HepG2 (cell line): Measurements from ENCODE around the gene DENND11. TPM values are rescaled to one million over a fixed set of nuclear protein-coding genes. Genes with fewer than 3 reads are reported as not detected.
A peak's percentile ranks its signal among the peaks of the same experiment; 100 is the strongest.

Source experiments
- ARHGAP35 ChIP-seq: sonication (generic); formaldehyde crosslinking; IDR thresholded peaks from 2 replicates; pipeline ENCODE4 v1.9.0; 2022; ENCODE audit warnings: mild to moderate bottlenecking, inconsistent platforms, moderate library complexity, missing genetic modification reagents, borderline replicate concordance
- ATF7-NPFF ChIP-seq: sonication (generic); formaldehyde crosslinking; IDR thresholded peaks from 2 replicates; pipeline ENCODE4 v1.8.1; 2023; ENCODE audit warnings: mild to moderate bottlenecking, low read depth, missing genetic modification reagents, moderate library complexity
- FOXK1 ChIP-seq: sonication (generic); formaldehyde crosslinking; IDR thresholded peaks from 2 replicates; pipeline ENCODE4 v1.4.0; 2020; ENCODE audit warnings: low read depth, missing genetic modification reagents, borderline replicate concordance
- MAFF ChIP-seq: IDR thresholded peaks from 2 replicates; pipeline ENCODE4 v1.6.1; 2011; ENCODE audit warnings: low read depth, low read length, improper control_type of control experiment
- MAZ ChIP-seq, 2 experiments: sonication (generic) in 1 of 2; formaldehyde crosslinking in 1 of 2; IDR thresholded peaks; 2 replicates each; pipeline versions ENCODE4 v1.5.0 to v1.6.1; 2012 to 2020; ENCODE audit warnings: low read depth in 2 of 2, mild to moderate bottlenecking in 2 of 2, borderline replicate concordance in 1 of 2, improper control_type of control experiment in 1 of 2, low read length in 1 of 2, missing genetic modification reagents in 1 of 2, moderate library complexity in 1 of 2
- NFE2L2 ChIP-seq: fragments of 150-350 bp; IDR thresholded peaks from 2 replicates; pipeline ENCODE4 v1.6.1; 2014; ENCODE audit warnings: low read length
- PPARG ChIP-seq: conservative IDR thresholded peaks from 2 replicates; pipeline ENCODE4 v1.6.1; 2016; ENCODE audit warnings: missing biosample characterization, missing genetic modification reagents
- SNAPC4 ChIP-seq: sonication (generic); formaldehyde crosslinking; IDR thresholded peaks from 2 replicates; pipeline ENCODE4 v1.4.0; 2020; ENCODE audit warnings: mild to moderate bottlenecking, missing genetic modification reagents
- SOX6 ChIP-seq, 2 experiments: fragments of 450-650 bp in 1 of 2; sonication (generic) in 1 of 2; formaldehyde crosslinking in 1 of 2; IDR thresholded peaks; 2 replicates each; pipeline versions ENCODE4 v1.4.0 to v1.6.1; 2017 to 2020; ENCODE audit warnings: antibody characterized with exemption in 1 of 2, mild to moderate bottlenecking in 1 of 2, missing genetic modification reagents in 1 of 2
- TRIM24 ChIP-seq: sonication (generic); formaldehyde crosslinking; IDR thresholded peaks from 2 replicates; pipeline ENCODE4 v1.8.0; 2022; ENCODE audit warnings: mild to moderate bottlenecking, missing genetic modification reagents
- WIZ ChIP-seq: sonication (generic); formaldehyde crosslinking; IDR thresholded peaks from 2 replicates; pipeline ENCODE4 v1.5.1; 2020; ENCODE audit warnings: mild to moderate bottlenecking, missing genetic modification reagents
- ZFP91 ChIP-seq: sonication (generic); formaldehyde crosslinking; IDR thresholded peaks from 2 replicates; pipeline ENCODE4 v1.9.0; 2022; ENCODE audit warnings: missing genetic modification reagents, mild to moderate bottlenecking, borderline replicate concordance
- ZFX ChIP-seq: sonication (generic); formaldehyde crosslinking; IDR thresholded peaks from 2 replicates; pipeline ENCODE4 v1.4.0; 2020; ENCODE audit warnings: mild to moderate bottlenecking, low read depth, missing genetic modification reagents, moderate library complexity
- ZMYM4 ChIP-seq: sonication (generic); formaldehyde crosslinking; IDR thresholded peaks from 2 replicates; pipeline ENCODE4 v1.8.1; 2023; ENCODE audit warnings: mild to moderate bottlenecking, missing genetic modification reagents
- ZNF207 ChIP-seq: fragments of 450-650 bp; IDR thresholded peaks from 2 replicates; pipeline ENCODE4 v1.6.1; 2016; ENCODE audit warnings: antibody characterized with exemption, borderline replicate concordance
- ZNF383 ChIP-seq: sonication (generic); formaldehyde crosslinking; IDR thresholded peaks from 2 replicates; pipeline ENCODE4 v1.4.0; 2020; ENCODE audit warnings: missing genetic modification reagents, mild to moderate bottlenecking, borderline replicate concordance
- ZNF431 ChIP-seq: sonication (generic); formaldehyde crosslinking; IDR thresholded peaks from 2 replicates; pipeline ENCODE4 v1.9.0; 2022; ENCODE audit warnings: missing genetic modification reagents, low read depth, mild to moderate bottlenecking, borderline replicate concordance
- ZNF503 ChIP-seq: sonication (generic); formaldehyde crosslinking; IDR thresholded peaks from 2 replicates; pipeline ENCODE4 v1.4.0; 2020; ENCODE audit warnings: missing genetic modification reagents
- ZNF563 ChIP-seq: sonication (generic); formaldehyde crosslinking; IDR thresholded peaks from 2 replicates; pipeline ENCODE4 v1.8.0; 2022; ENCODE audit warnings: mild to moderate bottlenecking, moderate library complexity, missing genetic modification reagents
- ZNF564 ChIP-seq: sonication (generic); formaldehyde crosslinking; IDR thresholded peaks from 2 replicates; pipeline ENCODE4 v1.8.1; 2023; ENCODE audit warnings: mild to moderate bottlenecking, missing genetic modification reagents
- ZNF878 ChIP-seq: sonication (generic); formaldehyde crosslinking; IDR thresholded peaks from 2 replicates; pipeline ENCODE4 v1.8.1; 2023; ENCODE audit warnings: mild to moderate bottlenecking, missing genetic modification reagents, moderate library complexity
- polyA plus RNA-seq, 8 experiments: library from polyadenylated mRNA; depleted of rRNA in 3 of 8; stranded (reverse) in 7 of 8; unstranded in 1 of 8; fragments of >200 nt; fragmentation: Illumina TruSeq in 4 of 8; extraction: Trizol in 4 of 8; gene quantifications; 2 replicates each; pipeline versions ENCODE4 v1.2.1 to v1.2.3, GENCODE V29; 2011 to 2016; ENCODE audit warnings: low read depth in 4 of 8, missing spikeins in 1 of 8, mixed read lengths in 1 of 8; ENCODE audit not compliant: insufficient read depth in 1 of 8
- total RNA-seq, 5 experiments: library from RNA; depleted of rRNA; stranded (reverse); fragments of >200 nt; fragmentation: Illumina TruSeq; extraction: Trizol; gene quantifications; 2 replicates each; pipeline ENCODE4 v1.2.3, GENCODE V29; 2016; ENCODE audit warnings: low read depth in 1 of 5

Gene DENND11
- total and polyA plus RNA-seq, 2 of the 13 experiments (the other 11 are each of a cell fraction or from before 2014, with no cell fraction given), result 7.1 to 10.5 TPM

GRCh38 chr7:141695803-141696289 lies 6.1 kb downstream of the DENND11 start (continued):
- no peak for TF ChIP-seq SOX6 (IDR thresholded peaks at IDR 0.05)
- TF ChIP-seq SOX6 (CRISPR knock-in tag; IDR thresholded peaks at IDR 0.05), result peak; percentile 84
- TF ChIP-seq ZNF503 (CRISPR knock-in tag), result no peak
- peak; percentile 70; the same call in 1 of the 2 replicates for TF ChIP-seq FOXK1 (CRISPR knock-in tag)
- TF ChIP-seq ATF7-NPFF (CRISPR knock-in tag), result no peak
- no peak for TF ChIP-seq ZFP91
- TF ChIP-seq ARHGAP35 (CRISPR knock-in tag), result 0 out of 2 replicates have a peak, but pooled peaks have one; percentile 59
- TF ChIP-seq ZNF564 (CRISPR knock-in tag), result no peak
- no peak for TF ChIP-seq MAFF
- 0 out of 2 replicates have a peak, but pooled peaks have one; percentile 25 for TF ChIP-seq PPARG (CRISPR knock-in tag)
- peak; percentile 73 for TF ChIP-seq ZMYM4 (CRISPR knock-in tag)
- peak; percentile 62; the same call in 1 of the 2 replicates for TF ChIP-seq TRIM24 (CRISPR knock-in tag)
- TF ChIP-seq ZNF431 (CRISPR knock-in tag), result 0 out of 2 replicates have a peak, but pooled peaks have one; percentile 33
- no peak for TF ChIP-seq WIZ
- TF ChIP-seq ZFX (CRISPR knock-in tag), result peak; percentile 68; the same call in 1 of the 2 replicates
- TF ChIP-seq ZNF563 (CRISPR knock-in tag), result no peak
- no peak for TF ChIP-seq NFE2L2
- TF ChIP-seq MAZ (IDR thresholded peaks at IDR 0.05; ENCODE audit: borderline replicate concordance, low read depth, low read length), result no peak
- no peak for TF ChIP-seq MAZ (CRISPR knock-in tag; IDR thresholded peaks at IDR 0.05; ENCODE audit: low read depth)
- no peak for TF ChIP-seq SNAPC4 (CRISPR knock-in tag)
- TF ChIP-seq ZNF383 (CRISPR knock-in tag), result no peak
- TF ChIP-seq ZNF207, result no peak
- no peak for TF ChIP-seq ZNF878
